GM12865 (cell line): ENCODE data around the gene IMP3.

ENCODE experiments used
- DNase-seq: peaks from one replicate; pipeline ENCODE4 v3.0.0; 2010; ENCODE audit warnings: low read depth
- H3K4me3 ChIP-seq: 2 replicates; pipeline ENCODE4 v1.5.1; 2011; ENCODE audit warnings: mild to moderate bottlenecking, low read depth, low read length, control low read depth
- TF ChIP-seq, protein P1 (sequence below): IDR thresholded peaks from 2 replicates; pipeline ENCODE4 v1.5.1; 2011; ENCODE audit warnings: low read length, control low read depth, low read depth, inconsistent platforms; ENCODE audit not compliant: insufficient read depth; ENCODE audit errors: missing control alignments

IMP3 gene

DNA sequence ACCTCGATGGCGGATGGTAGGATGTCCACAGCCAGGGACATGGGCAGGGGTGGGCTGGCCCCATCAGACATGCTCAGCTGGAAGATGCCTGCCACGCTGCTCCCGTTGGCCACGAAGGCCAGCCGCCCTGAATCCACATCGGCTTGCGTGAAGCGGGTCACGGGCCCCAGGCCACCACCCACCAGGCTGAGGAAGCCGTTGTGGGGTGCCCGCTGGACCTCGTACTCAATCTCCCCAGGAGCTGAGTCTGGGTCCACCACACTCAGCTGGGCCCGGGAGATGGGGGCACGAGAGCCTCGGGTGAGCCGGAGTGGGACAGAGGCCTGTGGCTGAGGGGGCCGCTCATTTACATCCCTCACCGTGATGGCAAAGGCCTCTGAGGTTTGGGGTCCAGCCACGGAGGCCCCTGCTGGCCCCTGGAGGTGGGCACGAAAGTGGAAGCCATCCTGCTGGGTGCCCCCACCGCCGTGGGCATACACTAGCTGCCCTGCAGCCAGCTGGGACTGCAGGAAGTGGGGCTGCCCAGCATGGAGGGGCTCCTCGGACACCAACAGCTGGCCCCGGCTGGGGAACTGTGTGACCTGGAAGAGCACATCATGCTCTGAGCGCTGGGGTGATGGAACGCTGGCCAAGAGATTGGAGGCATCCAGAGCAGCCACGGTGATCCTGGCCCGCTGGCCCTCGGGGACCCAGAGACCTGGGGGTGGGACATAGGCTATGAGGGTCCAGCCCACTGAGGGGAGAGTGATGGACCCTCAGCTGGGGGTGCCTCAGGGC, 36.9 kb upstream of the IMP3 start:
- DNase-seq, result no peak
- no peak overlapping the region for H3K4me3 ChIP-seq
- TF ChIP-seq, protein P1, sequence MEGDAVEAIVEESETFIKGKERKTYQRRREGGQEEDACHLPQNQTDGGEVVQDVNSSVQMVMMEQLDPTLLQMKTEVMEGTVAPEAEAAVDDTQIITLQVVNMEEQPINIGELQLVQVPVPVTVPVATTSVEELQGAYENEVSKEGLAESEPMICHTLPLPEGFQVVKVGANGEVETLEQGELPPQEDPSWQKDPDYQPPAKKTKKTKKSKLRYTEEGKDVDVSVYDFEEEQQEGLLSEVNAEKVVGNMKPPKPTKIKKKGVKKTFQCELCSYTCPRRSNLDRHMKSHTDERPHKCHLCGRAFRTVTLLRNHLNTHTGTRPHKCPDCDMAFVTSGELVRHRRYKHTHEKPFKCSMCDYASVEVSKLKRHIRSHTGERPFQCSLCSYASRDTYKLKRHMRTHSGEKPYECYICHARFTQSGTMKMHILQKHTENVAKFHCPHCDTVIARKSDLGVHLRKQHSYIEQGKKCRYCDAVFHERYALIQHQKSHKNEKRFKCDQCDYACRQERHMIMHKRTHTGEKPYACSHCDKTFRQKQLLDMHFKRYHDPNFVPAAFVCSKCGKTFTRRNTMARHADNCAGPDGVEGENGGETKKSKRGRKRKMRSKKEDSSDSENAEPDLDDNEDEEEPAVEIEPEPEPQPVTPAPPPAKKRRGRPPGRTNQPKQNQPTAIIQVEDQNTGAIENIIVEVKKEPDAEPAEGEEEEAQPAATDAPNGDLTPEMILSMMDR, result no peak

DNA sequence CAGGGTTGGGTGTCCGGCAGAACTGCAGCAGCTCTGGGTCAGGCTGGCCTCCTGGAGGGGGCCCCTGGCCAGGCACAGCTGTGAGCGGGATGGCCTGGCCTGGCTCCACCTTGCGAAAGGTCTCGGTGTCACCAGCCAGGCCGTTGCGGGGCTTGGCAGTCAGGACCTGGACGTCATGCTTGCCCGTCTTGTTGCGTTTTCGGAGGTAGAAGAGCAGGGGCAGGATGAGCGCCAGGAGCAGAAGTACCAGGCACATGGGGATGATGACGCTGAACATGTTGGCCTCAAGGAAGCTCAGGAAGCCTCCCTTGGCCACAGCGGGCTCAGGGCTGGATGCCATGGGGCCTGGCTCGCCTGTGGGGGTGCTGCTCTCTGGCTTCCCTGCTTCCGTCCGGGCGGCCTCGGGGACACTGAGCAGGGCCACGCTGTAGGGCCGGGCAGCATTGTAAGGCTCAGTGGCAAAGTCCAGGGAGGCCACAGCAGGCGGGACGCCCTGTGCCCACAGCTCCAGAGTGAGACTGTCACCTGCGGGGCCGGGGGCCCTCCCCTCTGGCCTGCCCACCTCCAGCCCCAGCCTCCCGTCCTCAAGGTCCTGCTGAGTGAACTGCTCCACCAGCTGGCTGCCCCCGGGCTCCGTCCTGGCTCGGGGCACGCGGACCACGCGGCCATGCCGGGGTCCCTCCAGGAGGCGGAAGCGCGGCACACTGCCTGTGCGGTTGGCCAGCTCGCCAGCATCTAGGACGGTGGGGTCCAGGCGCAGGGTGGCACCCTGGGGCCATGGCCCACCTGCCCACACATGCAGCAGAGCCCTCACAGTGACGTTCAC, 35.8 kb upstream of the IMP3 start:
- H3K4me3 ChIP-seq, result no peak overlapping the region
- DNase-seq, result no peak
- TF ChIP-seq, protein P1, result no peak

DNA sequence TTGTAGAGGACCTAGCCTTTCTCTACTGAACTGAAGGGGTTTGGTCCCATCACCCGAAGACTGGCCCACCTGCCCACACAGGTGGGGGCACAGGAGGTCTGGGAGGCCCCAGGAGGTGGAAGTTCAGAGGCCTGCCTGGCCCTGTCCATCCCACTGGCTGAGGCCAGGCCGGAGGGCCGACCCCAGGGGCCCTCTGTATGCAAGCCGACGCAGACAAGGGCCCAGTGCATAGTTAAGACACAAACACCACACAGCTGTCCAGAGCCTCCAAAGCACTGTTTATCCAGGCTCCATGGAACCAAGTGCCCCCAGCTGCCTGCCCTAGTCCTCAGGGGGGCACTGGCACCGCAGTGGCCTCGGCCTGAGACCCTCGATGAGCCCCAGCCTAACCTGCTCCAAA, 34.3 kb upstream of the IMP3 start:
- DNase-seq, result no peak
- no peak overlapping the region for H3K4me3 ChIP-seq
- TF ChIP-seq, protein P1, result no peak

DNA sequence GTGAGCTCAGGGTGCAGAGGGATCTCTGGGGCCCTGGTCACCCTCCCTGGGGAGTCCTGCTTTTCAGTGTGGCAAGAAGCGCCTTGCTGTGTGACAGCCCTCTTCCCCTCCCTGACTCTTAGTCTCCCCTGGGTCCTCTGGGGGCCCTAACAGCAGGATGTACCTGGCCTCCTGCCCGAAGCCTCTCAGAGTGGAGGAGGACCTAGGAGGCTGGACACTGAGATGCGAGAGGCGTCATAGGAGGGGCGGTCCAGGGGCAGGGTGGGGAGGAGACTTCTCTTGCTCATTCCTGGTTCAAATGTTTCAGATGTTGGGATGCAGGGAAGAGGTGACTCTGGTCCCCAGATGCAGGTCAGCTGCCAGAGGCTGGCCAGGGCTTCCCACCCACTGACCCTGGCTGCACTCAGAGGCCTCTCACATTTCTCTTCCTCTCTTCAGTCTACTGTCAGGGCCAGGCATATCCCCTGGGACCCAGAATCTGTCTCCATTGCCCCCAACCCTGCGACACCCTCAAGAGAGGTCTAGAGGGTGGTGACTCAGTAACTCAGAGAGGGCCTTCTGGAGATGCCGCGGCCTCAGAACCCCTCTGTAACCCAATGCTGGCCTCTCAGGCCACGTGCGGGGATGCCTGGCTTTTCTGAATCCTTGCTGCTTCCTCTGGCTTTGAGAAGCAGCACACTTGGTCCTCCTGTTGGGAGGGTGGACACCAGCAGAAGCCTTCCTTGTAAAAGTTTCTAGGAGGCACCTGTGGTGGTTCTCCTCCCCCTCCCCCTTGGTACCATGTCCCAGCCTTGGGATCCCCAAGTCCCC, 33.6 kb upstream of the IMP3 start:
- TF ChIP-seq, protein P1, result no peak
- no peak for DNase-seq
- H3K4me3 ChIP-seq, result no peak overlapping the region

GRCh38 chr15:75672646-75673425, 32.8 kb upstream of the IMP3 start:
- no peak for DNase-seq
- H3K4me3 ChIP-seq, result no peak overlapping the region
- TF ChIP-seq, protein P1, result no peak
